ENCODE data around the gene CPXM2. TPM values are rescaled to one million over a fixed set of nuclear protein-coding genes. Genes with fewer than 3 reads are reported as not detected.

CPXM2 gene
- total and polyA plus RNA-seq, 4 donors = 0.05 to 0.92 (median 0.44) TPM

GRCh38 chr10:123865880-123866279, 25.7 kb downstream of the CPXM2 start:
- WGBS = 74% methylated on average over 6 of the region's 6 CpGs
- DNase-seq (ENCODE audit: low spot score) = no peak
- H3K4me3 ChIP-seq (ENCODE audit: low read depth in 1 of 3, low read length in 3 of 3) = no peak overlapping the region
- H3K27ac ChIP-seq (ENCODE audit: low read depth in 1 of 2, low read length in 2 of 2) = no peak overlapping the region
- TF ChIP-seq FOXA2 (IDR thresholded peaks at IDR 0.05) (no peak), EGR1 (IDR thresholded peaks at IDR 0.05; ENCODE audit: low read depth in 2 of 2) (no peak), NR2F2 (IDR thresholded peaks at IDR 0.05) (no peak), GABPA (IDR thresholded peaks at IDR 0.05 in 1 of 2, conservative IDR thresholded peaks at IDR 0.05 in 1 of 2) (no peak), HNF4G (IDR thresholded peaks at IDR 0.05) (no peak), RAD21 (IDR thresholded peaks at IDR 0.05) (no peak), SP1 (IDR thresholded peaks at IDR 0.05) (no peak), ZBTB33 (IDR thresholded peaks at IDR 0.05) (no peak), FOXA1 (IDR thresholded peaks at IDR 0.05) (no peak), TAF1 (conservative IDR thresholded peaks at IDR 0.05) (no peak), REST (IDR thresholded peaks at IDR 0.05) (no peak), YY1 (IDR thresholded peaks at IDR 0.05) (no peak), MAX (IDR thresholded peaks at IDR 0.05) (no peak), HNF4A (conservative IDR thresholded peaks at IDR 0.05) (no peak)
- no peaks in the 10 kb centered on the region for H3K9me3 ChIP-seq (ENCODE audit: control insufficient read depth in 4 of 4, low read length in 3 of 4)
- H3K36me3 ChIP-seq (ENCODE audit: control insufficient read depth in 4 of 4, insufficient read depth in 3 of 4, low read depth in 1 of 4, low read length in 3 of 4) = no peaks in the 10 kb centered on the region
- no peak overlapping the region for H3K9ac ChIP-seq (ENCODE audit: low read depth in 1 of 2, low read length in 2 of 2)
- no peaks in the 10 kb centered on the region for H3K4me1 ChIP-seq (ENCODE audit: control insufficient read depth in 4 of 4, insufficient read depth in 4 of 4, low read length in 3 of 4)
- H3K27me3 ChIP-seq (ENCODE audit: control insufficient read depth in 4 of 4, insufficient read depth in 4 of 4, low read length in 3 of 4) = no peaks in the 10 kb centered on the region

GRCh38 chr10:123865350-123865749, 26.3 kb downstream of the CPXM2 start:
- no peak for DNase-seq (ENCODE audit: low spot score)
- H3K9ac ChIP-seq (ENCODE audit: low read depth in 1 of 2, low read length in 2 of 2) = no peak overlapping the region
- TF ChIP-seq HNF4G (IDR thresholded peaks at IDR 0.05) (no peak), RAD21 (IDR thresholded peaks at IDR 0.05) (no peak), SP1 (IDR thresholded peaks at IDR 0.05) (no peak), TAF1 (conservative IDR thresholded peaks at IDR 0.05) (no peak), NR2F2 (IDR thresholded peaks at IDR 0.05) (no peak)
- no peaks in the 10 kb centered on the region for H3K4me1 ChIP-seq (ENCODE audit: control insufficient read depth in 4 of 4, insufficient read depth in 4 of 4, low read length in 3 of 4)
- no peak overlapping the region for H3K4me3 ChIP-seq (ENCODE audit: low read depth in 1 of 3, low read length in 3 of 3)
- H3K36me3 ChIP-seq (ENCODE audit: control insufficient read depth in 4 of 4, insufficient read depth in 3 of 4, low read depth in 1 of 4, low read length in 3 of 4) = no peaks in the 10 kb centered on the region
- no peak overlapping the region for H3K27ac ChIP-seq (ENCODE audit: low read depth in 1 of 2, low read length in 2 of 2)
- WGBS = 90% methylated on average over 9 of the region's 9 CpGs
- no peaks in the 10 kb centered on the region for H3K27me3 ChIP-seq (ENCODE audit: control insufficient read depth in 4 of 4, insufficient read depth in 4 of 4, low read length in 3 of 4)
- no peaks in the 10 kb centered on the region for H3K9me3 ChIP-seq (ENCODE audit: control insufficient read depth in 4 of 4, low read length in 3 of 4)

GRCh38 chr10:123864923-123865322, 26.7 kb downstream of the CPXM2 start:
- no peak for DNase-seq (ENCODE audit: low spot score)
- H3K4me1 ChIP-seq (ENCODE audit: control insufficient read depth in 4 of 4, insufficient read depth in 4 of 4, low read length in 3 of 4) = no peaks in the 10 kb centered on the region
- no peaks in the 10 kb centered on the region for H3K27me3 ChIP-seq (ENCODE audit: control insufficient read depth in 4 of 4, insufficient read depth in 4 of 4, low read length in 3 of 4)
- H3K27ac ChIP-seq (ENCODE audit: low read depth in 1 of 2, low read length in 2 of 2) = no peak overlapping the region
- no peaks in the 10 kb centered on the region for H3K36me3 ChIP-seq (ENCODE audit: control insufficient read depth in 4 of 4, insufficient read depth in 3 of 4, low read depth in 1 of 4, low read length in 3 of 4)
- H3K9ac ChIP-seq (ENCODE audit: low read depth in 1 of 2, low read length in 2 of 2) = no peak overlapping the region
- no peaks in the 10 kb centered on the region for H3K9me3 ChIP-seq (ENCODE audit: control insufficient read depth in 4 of 4, low read length in 3 of 4)
- no peak overlapping the region for H3K4me3 ChIP-seq (ENCODE audit: low read depth in 1 of 3, low read length in 3 of 3)
- 69% methylated on average over 9 of the region's 9 CpGs for WGBS
- no peak for TF ChIP-seq RAD21 (IDR thresholded peaks at IDR 0.05)
- no peak for TF ChIP-seq NR2F2 (IDR thresholded peaks at IDR 0.05)
- TF ChIP-seq CTCF (IDR thresholded peaks at IDR 0.05; ENCODE audit: low read depth, low read length, missing input control) = no peak
- no peak for TF ChIP-seq SP1 (IDR thresholded peaks at IDR 0.05)
- TF ChIP-seq JUND (IDR thresholded peaks at IDR 0.05) = no peak
- no peak for TF ChIP-seq EGR1 (IDR thresholded peaks at IDR 0.05; ENCODE audit: low read depth in 2 of 2)
- no peak for TF ChIP-seq YY1 (IDR thresholded peaks at IDR 0.05)
- no peak for TF ChIP-seq ATF3 (IDR thresholded peaks at IDR 0.05)
- no peak for TF ChIP-seq RXRA (IDR thresholded peaks at IDR 0.05)
- no peak for TF ChIP-seq FOXA1 (IDR thresholded peaks at IDR 0.05)
- TF ChIP-seq MAX (IDR thresholded peaks at IDR 0.05) = no peak
- TF ChIP-seq ZBTB33 (IDR thresholded peaks at IDR 0.05) = no peak
- no peak for TF ChIP-seq HNF4A (conservative IDR thresholded peaks at IDR 0.05)
